Activated CD8-positive, alpha-beta memory T cell treated with anti-CD3 and anti-CD28 coated beads, Interleukin-2, amount 50 U/mL, for 4 hours (primary cell): ENCODE results near the gene COP1.

Experiments
- DNase-seq: peaks from one replicate; pipeline ENCODE4 v3.0.0-alpha.2; 2020

The COP1 gene

GRCh38 chr1:175941164-175941563, 265.9 kb downstream of the COP1 start:
- DNase-seq, result no peak

- DNase-seq, result no peak
Measured at GRCh38 chr1:175936736-175937135, 270.4 kb downstream of the COP1 start.

- DNase-seq, result no peak
Measured at GRCh38 chr1:175935566-175936115, 271.4 kb downstream of the COP1 start.

- no peak for DNase-seq
Measured at GRCh38 chr1:175935166-175935565, 271.9 kb downstream of the COP1 start.

- no peak for DNase-seq
Measured at GRCh38 chr1:175933801-175934200, 273.3 kb downstream of the COP1 start.

- no peak for DNase-seq
Measured at GRCh38 chr1:175927944-175928343, 279.1 kb downstream of the COP1 start.

GRCh38 chr1:175922254-175922881, 284.7 kb downstream of the COP1 start:
- DNase-seq, result no peak

GRCh38 chr1:175920381-175920780, 286.7 kb downstream of the COP1 start:
- DNase-seq, result no peak

GRCh38 chr1:175919001-175919400, 288.1 kb downstream of the COP1 start:
- no peak for DNase-seq

- DNase-seq, result no peak
Measured at GRCh38 chr1:175918364-175918801, 288.7 kb downstream of the COP1 start.

GRCh38 chr1:175914115-175914514, 293.0 kb downstream of the COP1 start:
- DNase-seq, result no peak

- DNase-seq, result no peak
Measured at GRCh38 chr1:175911138-175911537, 295.9 kb downstream of the COP1 start.

GRCh38 chr1:175906370-175906769, 300.7 kb downstream of the COP1 start:
- no peak for DNase-seq

- DNase-seq, result no peak
Measured at GRCh38 chr1:175904808-175905207, 302.3 kb downstream of the COP1 start.

- DNase-seq, result no peak
Measured at GRCh38 chr1:175902281-175902680, 304.8 kb downstream of the COP1 start.

GRCh38 chr1:175901076-175901836, 305.8 kb downstream of the COP1 start:
- DNase-seq, result no peak

GRCh38 chr1:175900171-175900570, 306.9 kb downstream of the COP1 start:
- DNase-seq, result no peak

GRCh38 chr1:175895966-175896365, 311.1 kb downstream of the COP1 start:
- DNase-seq, result no peak
